Measurements from ENCODE around the gene PRKCQ. TPM values are rescaled to one million over a fixed set of nuclear protein-coding genes. Genes with fewer than 3 reads are reported as not detected.

The PRKCQ gene
- total and polyA plus RNA-seq, 7 experiments from 2014 or later, result 44.3 to 74.5 (median 65.8) TPM

- Mint-ChIP-seq H3K27me3 (no peaks in the 10 kb centered on the region), H3K9me3 (no peaks in the 10 kb centered on the region), H3K36me3 (peaks cover 0 to 54% (median 17%) of the 10 kb centered on the region in 5 donors), H3K27ac (peak overlapping the region; percentile 81 to 95 (median 93)), H3K4me1 (peaks cover 51 to 71% (median 67%) of the 10 kb centered on the region in 7 donors), H3K4me3 (peak overlapping the region; percentile 86 to 98 (median 93))
- Histone ChIP-seq H3K27me3 (ENCODE audit: control insufficient read depth in 2 of 2, insufficient read depth in 2 of 2, low read length in 2 of 2) (no peaks in the 10 kb centered on the region), H3K36me3 (ENCODE audit: control insufficient read depth in 2 of 3, insufficient read depth in 3 of 3, low read length in 3 of 3) (peaks cover 0 to 12% (median 0%) of the 10 kb centered on the region in 3 experiments), H3K27ac (ENCODE audit: low read depth, low read length) (peak overlapping the region; percentile 84), H3K9me3 (ENCODE audit: control insufficient read depth in 2 of 3, low read length in 3 of 3) (no peaks in the 10 kb centered on the region), H3K4me3 (ENCODE audit: low read length) (peak overlapping the region; percentile 83), H3K4me1 (ENCODE audit: control insufficient read depth in 2 of 2, insufficient read depth in 2 of 2, low read length in 2 of 2) (peaks cover 53 to 55% of the 10 kb centered on the region in 2 donors)
- intact Hi-C loops (cut with micrococcal nuclease), result loop anchor here (1.0 to 5.0 kb wide), 13 partner anchors 14 to 162 kb away; no protein-coding TSS in a partner anchor
- DNase-seq (peak in 6 of 9 donors; percentile 27 to 60 (median 52)), ATAC-seq (peak; percentile 25)
- ChIA-PET CTCF (interaction anchor here (0.8 to 9.0 kb wide), 14 partner anchors 11 to 167 kb away, joined by 3 to 206 read pairs (median 4); no protein-coding TSS in a partner anchor), POLR2A (interaction anchor here (0.8 to 10.5 kb wide), 14 partner anchors 8 to 88 kb away, joined by 3 to 378 read pairs (median 4); no protein-coding TSS in a partner anchor)
Observed at GRCh38 chr10:6578251-6578771, 1.8 kb downstream of the PRKCQ start.

GRCh38 chr10:6576326-6576725 lies 3.8 kb downstream of the PRKCQ start:
- no peak for ATAC-seq
- ChIA-PET CTCF (interaction anchor here (0.6 to 9.0 kb wide), 2 partner anchors 20 kb away, joined by 3 to 206 read pairs; no protein-coding TSS in a partner anchor), POLR2A (interaction anchor here (0.9 to 10.5 kb wide), 7 partner anchors 12 to 56 kb away, joined by 3 to 378 read pairs (median 4); no protein-coding TSS in a partner anchor)
- Mint-ChIP-seq H3K4me1 (peaks cover 52 to 71% (median 67%) of the 10 kb centered on the region in 7 donors), H3K36me3 (peaks cover 0 to 46% (median 9%) of the 10 kb centered on the region in 5 donors), H3K27me3 (no peaks in the 10 kb centered on the region), H3K9me3 (no peaks in the 10 kb centered on the region), H3K27ac (peak overlapping the region; percentile 17 to 88 (median 73)), H3K4me3 (peak overlapping the region; percentile 67 to 91 (median 84))
- H3K4me3 ChIP-seq (ENCODE audit: low read length), result peak overlapping the region; percentile 2
- H3K4me1 ChIP-seq (ENCODE audit: control insufficient read depth in 2 of 2, insufficient read depth in 2 of 2, low read length in 2 of 2), result peaks cover 48 to 54% of the 10 kb centered on the region in 2 donors
- DNase-seq, result peak in 2 of 9 donors; percentile 17 to 23
- no peaks in the 10 kb centered on the region for H3K9me3 ChIP-seq (ENCODE audit: control insufficient read depth in 2 of 3, low read length in 3 of 3)
- intact Hi-C loops (cut with micrococcal nuclease), result loop anchor here in 1 of 2 donors (5.0 kb wide), 1 partner anchor 36 kb away; no protein-coding TSS in a partner anchor
- no peaks in the 10 kb centered on the region for H3K27me3 ChIP-seq (ENCODE audit: control insufficient read depth in 2 of 2, insufficient read depth in 2 of 2, low read length in 2 of 2)
- H3K27ac ChIP-seq (ENCODE audit: low read depth, low read length), result peak overlapping the region; percentile 84
- peaks cover 0 to 12% (median 0%) of the 10 kb centered on the region in 3 experiments for H3K36me3 ChIP-seq (ENCODE audit: control insufficient read depth in 2 of 3, insufficient read depth in 3 of 3, low read length in 3 of 3)

- Histone ChIP-seq H3K4me1 (ENCODE audit: control insufficient read depth in 2 of 2, insufficient read depth in 2 of 2, low read length in 2 of 2) (peaks cover 52 to 69% of the 10 kb centered on the region in 2 donors), H3K27me3 (ENCODE audit: control insufficient read depth in 2 of 2, insufficient read depth in 2 of 2, low read length in 2 of 2) (no peaks in the 10 kb centered on the region), H3K9me3 (ENCODE audit: control insufficient read depth in 2 of 3, low read length in 3 of 3) (no peaks in the 10 kb centered on the region), H3K4me3 (ENCODE audit: low read length) (no peak overlapping the region), H3K36me3 (ENCODE audit: control insufficient read depth in 2 of 3, insufficient read depth in 3 of 3, low read length in 3 of 3) (peaks cover 0 to 17% (median 3%) of the 10 kb centered on the region in 3 experiments), H3K27ac (ENCODE audit: low read depth, low read length) (peak overlapping the region; percentile 25)
- ChIA-PET CTCF (no interaction called here), POLR2A (interaction anchor here (1.0 to 10.5 kb wide), 4 partner anchors 12 to 29 kb away, joined by 3 to 378 read pairs (median 4); no protein-coding TSS in a partner anchor)
- no peaks in the 10 kb centered on the region for H3K9me3 Mint-ChIP-seq
- ATAC-seq (no peak), DNase-seq (no peak)
- no peaks in the 10 kb centered on the region for H3K27me3 Mint-ChIP-seq
- H3K27ac Mint-ChIP-seq, result peak overlapping the region in 8 of 9 donors; percentile 26 to 85 (median 52)
- intact Hi-C loops (cut with micrococcal nuclease), result loop anchor here in 1 of 2 donors (5.0 kb wide), 1 partner anchor 38 kb away; no protein-coding TSS in a partner anchor
- peak overlapping the region in 9 of 10 donors; percentile 51 to 79 (median 58) for H3K4me3 Mint-ChIP-seq
- H3K4me1 Mint-ChIP-seq, result peaks cover 65 to 85% (median 78%) of the 10 kb centered on the region in 7 donors
- H3K36me3 Mint-ChIP-seq, result peaks cover 9 to 54% (median 19%) of the 10 kb centered on the region in 5 donors
Observed at GRCh38 chr10:6574664-6575176, 5.4 kb downstream of the PRKCQ start.

GRCh38 chr10:6570893-6571292 lies 9.2 kb downstream of the PRKCQ start:
- Mint-ChIP-seq H3K4me3 (peak overlapping the region in 5 of 10 donors; percentile 41 to 76 (median 68)), H3K27ac (peak overlapping the region in 8 of 9 donors; percentile 77 to 89 (median 80)), H3K4me1 (peaks cover 75 to 97% (median 92%) of the 10 kb centered on the region in 7 donors), H3K36me3 (peaks cover 14 to 39% (median 27%) of the 10 kb centered on the region in 5 donors), H3K27me3 (no peaks in the 10 kb centered on the region), H3K9me3 (no peaks in the 10 kb centered on the region)
- H3K27me3 ChIP-seq (ENCODE audit: control insufficient read depth in 2 of 2, insufficient read depth in 2 of 2, low read length in 2 of 2), result no peaks in the 10 kb centered on the region
- no peak for ATAC-seq
- ChIA-PET CTCF (interaction anchor here (0.9 to 1.8 kb wide), 3 partner anchors 8 to 77 kb away, joined by 3 to 6 read pairs (median 3); no protein-coding TSS in a partner anchor), POLR2A (interaction anchor here (1.2 to 1.5 kb wide), 4 partner anchors 14 to 40 kb away, joined by 3 to 4 read pairs (median 3); no protein-coding TSS in a partner anchor)
- no peaks in the 10 kb centered on the region for H3K9me3 ChIP-seq (ENCODE audit: control insufficient read depth in 2 of 3, low read length in 3 of 3)
- DNase-seq, result no peak
- H3K4me3 ChIP-seq (ENCODE audit: low read length), result no peak overlapping the region
- peaks cover 57 to 79% of the 10 kb centered on the region in 2 donors for H3K4me1 ChIP-seq (ENCODE audit: control insufficient read depth in 2 of 2, insufficient read depth in 2 of 2, low read length in 2 of 2)
- H3K36me3 ChIP-seq (ENCODE audit: control insufficient read depth in 2 of 3, insufficient read depth in 3 of 3, low read length in 3 of 3), result peaks cover 0 to 20% (median 3%) of the 10 kb centered on the region in 3 experiments
- peak overlapping the region; percentile 31 for H3K27ac ChIP-seq (ENCODE audit: low read depth, low read length)
- intact Hi-C loops (cut with micrococcal nuclease), result no loop called here

DNA sequence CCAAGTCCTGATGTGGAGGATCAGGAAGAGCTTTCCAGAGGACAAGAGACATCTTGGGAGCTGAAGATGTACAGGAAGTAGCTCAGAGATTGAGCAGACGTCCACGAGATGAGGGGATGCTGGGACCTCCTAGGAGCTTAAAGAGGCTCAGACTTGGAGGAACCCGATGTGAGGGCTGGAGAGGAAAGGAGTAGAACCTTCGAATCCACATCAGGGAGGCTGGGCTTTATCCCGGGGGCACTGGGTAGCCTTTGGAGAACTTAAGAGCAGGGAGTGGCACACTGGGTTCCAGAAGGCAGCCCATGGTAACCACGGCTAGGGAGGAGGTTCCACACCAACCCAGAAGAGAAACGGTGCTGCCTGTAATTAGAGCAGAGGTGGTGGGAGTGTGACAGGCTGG lies 10.8 kb downstream of the PRKCQ start:
- DNase-seq (no peak), ATAC-seq (no peak)
- intact Hi-C loops (cut with micrococcal nuclease), result no loop called here
- POLR2A ChIA-PET, result interaction anchor here (1.0 kb wide), 1 partner anchor 8 kb away, joined by 3 read pairs; no protein-coding TSS in a partner anchor
- Histone ChIP-seq H3K9me3 (ENCODE audit: control insufficient read depth in 2 of 3, low read length in 3 of 3) (no peaks in the 10 kb centered on the region), H3K4me1 (ENCODE audit: control insufficient read depth in 2 of 2, insufficient read depth in 2 of 2, low read length in 2 of 2) (peaks cover 55 to 79% of the 10 kb centered on the region in 2 donors), H3K27ac (ENCODE audit: low read depth, low read length) (no peak overlapping the region), H3K4me3 (ENCODE audit: low read length) (no peak overlapping the region), H3K36me3 (ENCODE audit: control insufficient read depth in 2 of 3, insufficient read depth in 3 of 3, low read length in 3 of 3) (peaks cover 0 to 20% (median 3%) of the 10 kb centered on the region in 3 experiments), H3K27me3 (ENCODE audit: control insufficient read depth in 2 of 2, insufficient read depth in 2 of 2, low read length in 2 of 2) (no peaks in the 10 kb centered on the region)
- H3K27me3 Mint-ChIP-seq, result no peaks in the 10 kb centered on the region
- H3K4me3 Mint-ChIP-seq, result peak overlapping the region in 9 of 10 donors; percentile 21 to 76 (median 50)
- H3K36me3 Mint-ChIP-seq, result peaks cover 14 to 34% (median 27%) of the 10 kb centered on the region in 5 donors
- H3K27ac Mint-ChIP-seq, result peak overlapping the region in 8 of 9 donors; percentile 59 to 91 (median 77)
- H3K9me3 Mint-ChIP-seq, result no peaks in the 10 kb centered on the region
- CTCF ChIA-PET, result no interaction called here
- H3K4me1 Mint-ChIP-seq, result peaks cover 73 to 97% (median 93%) of the 10 kb centered on the region in 7 donors

GRCh38 chr10:6567884-6568283 lies 12.2 kb downstream of the PRKCQ start:
- ATAC-seq (no peak), DNase-seq (no peak)
- H3K4me3 Mint-ChIP-seq, result peak overlapping the region in 7 of 10 donors; percentile 7 to 48 (median 35)
- Histone ChIP-seq H3K36me3 (ENCODE audit: control insufficient read depth in 2 of 3, insufficient read depth in 3 of 3, low read length in 3 of 3) (peaks cover 0 to 20% (median 3%) of the 10 kb centered on the region in 3 experiments), H3K4me3 (ENCODE audit: low read length) (no peak overlapping the region), H3K27me3 (ENCODE audit: control insufficient read depth in 2 of 2, insufficient read depth in 2 of 2, low read length in 2 of 2) (no peaks in the 10 kb centered on the region), H3K27ac (ENCODE audit: low read depth, low read length) (no peak overlapping the region), H3K9me3 (ENCODE audit: control insufficient read depth in 2 of 3, low read length in 3 of 3) (no peaks in the 10 kb centered on the region), H3K4me1 (ENCODE audit: control insufficient read depth in 2 of 2, insufficient read depth in 2 of 2, low read length in 2 of 2) (peaks cover 55 to 79% of the 10 kb centered on the region in 2 donors)
- no peaks in the 10 kb centered on the region for H3K27me3 Mint-ChIP-seq
- intact Hi-C loops (cut with micrococcal nuclease), result no loop called here
- H3K36me3 Mint-ChIP-seq, result peaks cover 14 to 36% (median 21%) of the 10 kb centered on the region in 5 donors
- ChIA-PET POLR2A (interaction anchor here (1.9 to 2.3 kb wide), 2 partner anchors 25 to 37 kb away, joined by 5 read pairs; no protein-coding TSS in a partner anchor), CTCF (no interaction called here)
- peak overlapping the region in 6 of 9 donors; percentile 14 to 84 (median 52) for H3K27ac Mint-ChIP-seq
- H3K9me3 Mint-ChIP-seq, result no peaks in the 10 kb centered on the region
- H3K4me1 Mint-ChIP-seq, result peaks cover 75 to 97% (median 95%) of the 10 kb centered on the region in 7 donors

Measured in naive thymus-derived CD4-positive, alpha-beta T cell (primary cell).